ENCODE results near the gene ITGA3.

DNA sequence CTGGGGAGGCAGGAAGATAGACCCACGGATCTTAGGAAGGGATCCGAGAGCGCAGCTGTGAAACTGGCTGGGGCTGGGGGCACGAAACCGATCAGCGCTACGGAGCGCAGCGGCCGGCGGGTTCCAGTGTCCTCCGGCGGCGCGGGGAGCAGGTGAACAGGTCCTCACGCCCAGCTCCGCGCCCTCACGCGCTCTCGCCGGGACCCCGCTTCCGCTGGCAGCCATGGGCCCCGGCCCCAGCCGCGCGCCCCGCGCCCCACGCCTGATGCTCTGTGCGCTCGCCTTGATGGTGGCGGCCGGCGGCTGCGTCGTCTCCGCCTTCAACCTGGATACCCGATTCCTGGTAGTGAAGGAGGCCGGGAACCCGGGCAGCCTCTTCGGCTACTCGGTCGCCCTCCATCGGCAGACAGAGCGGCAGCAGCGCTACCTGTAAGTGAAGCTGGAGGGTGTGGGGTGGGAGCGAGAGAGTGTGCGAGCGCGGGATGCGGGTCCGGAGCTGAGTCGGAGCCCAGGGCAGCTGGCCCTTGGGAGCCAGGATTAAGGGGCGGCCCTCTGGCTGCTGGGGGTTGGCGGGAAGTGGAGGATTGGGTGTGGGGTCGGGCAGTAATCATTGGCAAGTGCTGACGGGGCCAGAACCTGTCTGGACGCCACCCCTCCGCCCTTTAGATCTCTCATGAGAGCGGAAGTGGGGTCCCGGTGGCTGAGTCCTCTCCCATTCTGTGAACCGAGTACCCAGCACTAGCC lies 479 bp downstream of the ITGA3 start:
- TF ChIP-seq CTCF (conservative IDR thresholded peaks at IDR 0.05 in 1 of 2, IDR thresholded peaks at IDR 0.05 in 1 of 2; ENCODE audit: extremely low read depth in 1 of 2, insufficient read depth in 1 of 2, low read depth in 1 of 2, low read length in 2 of 2) (peak; percentile 15 to 59), EZH2 (IDR thresholded peaks at IDR 0.05; ENCODE audit: borderline replicate concordance, low read length) (no peak)

Data from mammary epithelial cell (primary cell).